Gastroesophageal sphincter (tissue), 2 donors: ENCODE data around the gene TBC1D5.

Experiments used
- EP300 ChIP-seq: sonication (generic); formaldehyde crosslinking; IDR thresholded peaks from one replicate; pipeline ENCODE4 v1.6.1; 2017; ENCODE audit warnings: antibody characterized with exemption, mild to moderate bottlenecking
- POLR2A ChIP-seq, 2 donors: fragments of 450-650 bp; IDR thresholded peaks; one replicate each; pipeline ENCODE4 v1.6.1; 2017; ENCODE audit warnings: antibody characterized with exemption in 2 of 2, mild to moderate bottlenecking in 2 of 2, moderate library complexity in 1 of 2
- POLR2AphosphoS5 ChIP-seq: sonication (generic); formaldehyde crosslinking; IDR thresholded peaks from one replicate; pipeline ENCODE4 v1.6.1; 2017; ENCODE audit warnings: antibody characterized with exemption

DNA sequence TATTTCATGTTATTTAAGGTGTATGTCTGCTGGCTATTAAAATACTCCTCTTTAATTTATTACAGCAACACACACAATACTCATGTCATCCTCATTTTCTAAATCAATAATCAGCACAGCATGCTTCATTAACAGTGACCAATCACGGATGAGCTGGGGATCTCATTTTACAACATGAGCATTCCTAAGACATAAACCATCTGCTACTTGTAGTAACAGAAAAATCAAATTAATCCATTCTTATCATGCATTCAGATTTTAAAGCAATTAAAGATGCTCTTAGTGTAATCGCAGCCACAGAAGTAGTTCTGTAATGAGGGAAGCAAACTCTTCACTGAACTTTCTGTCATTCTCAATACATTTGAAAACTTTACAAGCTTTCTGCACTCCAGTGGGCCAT lies 191.1 kb downstream of the TBC1D5 start:
- TF ChIP-seq POLR2AphosphoS5 (no peak), POLR2A (IDR thresholded peaks at IDR 0.05) (no peak), EP300 (no peak)
